Measurements from ENCODE around the gene PPP1R15A.

DNA sequence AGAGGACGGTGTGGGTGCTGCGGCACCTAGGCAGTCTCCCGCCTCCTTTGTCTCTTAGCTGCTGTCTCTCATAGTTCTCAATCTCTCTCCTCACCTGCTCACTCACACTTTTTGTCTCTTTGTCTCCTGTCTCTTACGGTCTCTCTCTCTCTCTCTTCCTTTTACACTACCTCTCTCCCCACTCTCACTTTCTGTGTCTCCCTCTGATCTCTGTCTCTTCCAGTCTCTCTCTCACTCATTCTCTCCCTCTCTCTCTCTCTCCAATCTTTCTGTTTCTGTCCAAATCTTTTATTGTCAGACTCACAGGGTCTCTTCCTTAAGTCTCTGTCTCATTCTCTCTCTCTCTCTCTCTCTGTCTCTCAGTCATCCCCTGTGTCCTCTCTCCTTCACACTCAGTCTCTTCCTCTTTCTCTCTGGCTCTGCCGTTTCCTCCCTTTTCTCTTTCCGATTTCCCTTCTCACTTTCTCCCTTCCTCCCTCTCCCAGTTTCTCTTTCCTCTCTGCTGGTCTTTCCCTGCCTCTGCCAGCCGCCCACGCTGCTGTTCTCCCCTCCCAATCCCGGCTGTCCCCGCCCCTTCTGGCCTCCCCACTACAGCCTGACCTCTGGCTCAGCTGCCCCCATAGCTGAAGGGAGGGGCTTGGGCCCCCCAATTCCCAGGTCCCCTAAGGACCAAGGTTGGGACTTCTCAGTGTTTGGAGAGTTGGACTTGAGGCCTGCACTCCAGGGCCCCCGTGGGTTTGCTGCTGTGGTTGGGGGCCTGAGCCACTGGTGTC lies 3.9 kb upstream of the PPP1R15A start, which contains the start of gene PLEKHA4:
- TF ChIP-seq, protein P1, sequence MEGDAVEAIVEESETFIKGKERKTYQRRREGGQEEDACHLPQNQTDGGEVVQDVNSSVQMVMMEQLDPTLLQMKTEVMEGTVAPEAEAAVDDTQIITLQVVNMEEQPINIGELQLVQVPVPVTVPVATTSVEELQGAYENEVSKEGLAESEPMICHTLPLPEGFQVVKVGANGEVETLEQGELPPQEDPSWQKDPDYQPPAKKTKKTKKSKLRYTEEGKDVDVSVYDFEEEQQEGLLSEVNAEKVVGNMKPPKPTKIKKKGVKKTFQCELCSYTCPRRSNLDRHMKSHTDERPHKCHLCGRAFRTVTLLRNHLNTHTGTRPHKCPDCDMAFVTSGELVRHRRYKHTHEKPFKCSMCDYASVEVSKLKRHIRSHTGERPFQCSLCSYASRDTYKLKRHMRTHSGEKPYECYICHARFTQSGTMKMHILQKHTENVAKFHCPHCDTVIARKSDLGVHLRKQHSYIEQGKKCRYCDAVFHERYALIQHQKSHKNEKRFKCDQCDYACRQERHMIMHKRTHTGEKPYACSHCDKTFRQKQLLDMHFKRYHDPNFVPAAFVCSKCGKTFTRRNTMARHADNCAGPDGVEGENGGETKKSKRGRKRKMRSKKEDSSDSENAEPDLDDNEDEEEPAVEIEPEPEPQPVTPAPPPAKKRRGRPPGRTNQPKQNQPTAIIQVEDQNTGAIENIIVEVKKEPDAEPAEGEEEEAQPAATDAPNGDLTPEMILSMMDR (IDR thresholded peaks at IDR 0.05), result no peak
- TF ChIP-seq POLR2AphosphoS5 (IDR thresholded peaks at IDR 0.05), result peak; percentile 38

Data from prostate gland (tissue), 2 donors.